ENCODE data around the gene ZFP36L1. TPM values are rescaled to one million over a fixed set of nuclear protein-coding genes. Genes with fewer than 3 reads are reported as not detected.

ZFP36L1 gene
- total and polyA plus RNA-seq, 2 of the 13 experiments (the other 11 are each of a cell fraction or from before 2014, with no cell fraction given) = 7.4 to 10.2 TPM

GRCh38 chr14:68792979-68793733 is at the start of gene ZFP36L1 (continued):
- TF ChIP-seq SRY (CRISPR knock-in tag; IDR thresholded peaks at IDR 0.05) = no peak; the same call in 1 of the 2 replicates
- peak; percentile 49; the same call in 1 of the 2 replicates for TF ChIP-seq PAXIP1 (CRISPR knock-in tag; conservative IDR thresholded peaks at IDR 0.05)
- no peak for TF ChIP-seq CAMTA2 (CRISPR knock-in tag; IDR thresholded peaks at IDR 0.05; ENCODE audit: borderline replicate concordance)
- TF ChIP-seq RBAK (CRISPR knock-in tag; IDR thresholded peaks at IDR 0.05) = no peak
- no peak for TF ChIP-seq TMF1 (CRISPR knock-in tag; IDR thresholded peaks at IDR 0.05; ENCODE audit: low read depth)
- TF ChIP-seq ZNF354B (CRISPR knock-in tag; IDR thresholded peaks at IDR 0.05) = no peak
- TF ChIP-seq, protein P1, sequence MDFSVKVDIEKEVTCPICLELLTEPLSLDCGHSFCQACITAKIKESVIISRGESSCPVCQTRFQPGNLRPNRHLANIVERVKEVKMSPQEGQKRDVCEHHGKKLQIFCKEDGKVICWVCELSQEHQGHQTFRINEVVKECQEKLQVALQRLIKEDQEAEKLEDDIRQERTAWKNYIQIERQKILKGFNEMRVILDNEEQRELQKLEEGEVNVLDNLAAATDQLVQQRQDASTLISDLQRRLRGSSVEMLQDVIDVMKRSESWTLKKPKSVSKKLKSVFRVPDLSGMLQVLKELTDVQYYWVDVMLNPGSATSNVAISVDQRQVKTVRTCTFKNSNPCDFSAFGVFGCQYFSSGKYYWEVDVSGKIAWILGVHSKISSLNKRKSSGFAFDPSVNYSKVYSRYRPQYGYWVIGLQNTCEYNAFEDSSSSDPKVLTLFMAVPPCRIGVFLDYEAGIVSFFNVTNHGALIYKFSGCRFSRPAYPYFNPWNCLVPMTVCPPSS (IDR thresholded peaks at IDR 0.05) = no peak
- 0 out of 2 replicates have a peak, but pooled peaks have one; percentile 13 for TF ChIP-seq ZNF609 (CRISPR knock-in tag; IDR thresholded peaks at IDR 0.05; ENCODE audit: borderline replicate concordance)
- peak; percentile 45; the same call in 1 of the 2 replicates for TF ChIP-seq ZBTB7B (CRISPR knock-in tag; IDR thresholded peaks at IDR 0.05)
- peak; percentile 46; the same call in 1 of the 2 replicates for TF ChIP-seq GABPB1 (CRISPR knock-in tag; IDR thresholded peaks at IDR 0.05)
- no peak for TF ChIP-seq ZNF180 (CRISPR knock-in tag; IDR thresholded peaks at IDR 0.05; ENCODE audit: borderline replicate concordance, low read depth)
- TF ChIP-seq GZF1 (CRISPR knock-in tag; IDR thresholded peaks at IDR 0.05) = no peak
- TF ChIP-seq ZNF800 (CRISPR knock-in tag; IDR thresholded peaks at IDR 0.05) = no peak
- TF ChIP-seq ZMAT3 (CRISPR knock-in tag; conservative IDR thresholded peaks at IDR 0.05) = peak; percentile 25; the same call in 1 of the 2 replicates
- TF ChIP-seq FOXK2 (IDR thresholded peaks at IDR 0.05) = peak; percentile 83
- no peak for TF ChIP-seq ZNF816 (CRISPR knock-in tag; IDR thresholded peaks at IDR 0.05; ENCODE audit: borderline replicate concordance)

All from HepG2 (cell line).